ENCODE measurements around the gene MAGOHB.

GRCh38 chr12:10557766-10558165 is 55.6 kb downstream of the MAGOHB start:
- no peak for TF ChIP-seq POLR2AphosphoS5 (IDR thresholded peaks at IDR 0.05; ENCODE audit: borderline replicate concordance, low read depth, low read length)
- TF ChIP-seq EZH2 (IDR thresholded peaks at IDR 0.05) = no peak

Measured in SK-N-MC (cell line).